Esophagus squamous epithelium (tissue), 4 donors: ENCODE results near the gene PET100.

Experiments used
- CTCF ChIP-seq, 6 experiments: fragments of 450-650 bp in 4 of 6; fragments of 200-600 bp in 2 of 6; sonication (generic) in 2 of 6; IDR thresholded peaks; one replicate each; pipeline ENCODE4 v1.5.1; 2016 to 2019; ENCODE audit warnings: antibody characterized with exemption in 6 of 6, mild to moderate bottlenecking in 4 of 6, moderate library complexity in 4 of 6
- POLR2A ChIP-seq, 4 donors: fragments of 450-650 bp; IDR thresholded peaks; one replicate each; pipeline ENCODE4 v1.6.1; 2017; ENCODE audit warnings: antibody characterized with exemption in 4 of 4, mild to moderate bottlenecking in 4 of 4, moderate library complexity in 3 of 4

DNA sequence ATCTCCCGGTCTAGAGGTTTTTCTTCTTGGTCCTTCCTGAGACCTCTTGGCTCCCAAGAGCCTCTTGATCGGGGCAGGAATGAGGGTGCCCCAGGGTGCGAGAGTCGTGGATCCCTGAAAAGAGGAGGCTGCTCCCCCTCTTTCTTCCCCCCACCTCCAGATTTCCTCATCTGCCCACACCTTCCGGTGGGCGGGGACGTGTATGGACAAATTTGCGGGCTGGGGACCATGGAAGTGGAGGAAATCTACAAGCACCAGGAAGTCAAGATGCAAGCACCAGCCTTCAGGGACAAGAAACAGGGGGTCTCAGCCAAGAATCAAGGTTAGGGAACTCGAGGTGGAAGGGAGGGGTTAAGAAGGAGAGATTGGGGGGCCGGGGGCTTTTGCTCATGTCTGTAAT, 47.3 kb downstream of the PET100 start, which contains the start of gene MCEMP1:
- TF ChIP-seq CTCF (IDR thresholded peaks at IDR 0.05) = no peak
- TF ChIP-seq POLR2A (IDR thresholded peaks at IDR 0.05) = no peak
